ENCODE measurements around the gene COL4A4.

DNA sequence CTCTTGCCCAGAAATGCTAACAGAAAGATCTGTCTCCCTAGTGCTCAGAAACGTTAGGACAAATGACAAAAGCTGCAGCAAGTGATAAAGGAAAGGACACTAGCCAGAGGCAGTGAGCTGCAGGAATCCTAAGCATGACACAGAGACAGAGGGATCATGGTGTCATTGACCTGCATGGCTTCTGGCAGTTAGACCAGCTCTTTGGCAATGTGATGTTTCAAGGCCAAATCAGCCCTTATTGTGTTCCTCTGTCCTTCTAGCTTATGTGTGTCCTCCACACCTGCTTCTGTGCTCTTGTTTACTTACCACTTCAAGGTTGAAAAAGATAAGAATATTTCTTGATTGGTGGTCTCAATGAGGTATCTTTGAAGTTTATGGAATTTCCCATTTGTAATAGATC, 207.3 kb downstream of the COL4A4 start:
- TF ChIP-seq, protein P1, sequence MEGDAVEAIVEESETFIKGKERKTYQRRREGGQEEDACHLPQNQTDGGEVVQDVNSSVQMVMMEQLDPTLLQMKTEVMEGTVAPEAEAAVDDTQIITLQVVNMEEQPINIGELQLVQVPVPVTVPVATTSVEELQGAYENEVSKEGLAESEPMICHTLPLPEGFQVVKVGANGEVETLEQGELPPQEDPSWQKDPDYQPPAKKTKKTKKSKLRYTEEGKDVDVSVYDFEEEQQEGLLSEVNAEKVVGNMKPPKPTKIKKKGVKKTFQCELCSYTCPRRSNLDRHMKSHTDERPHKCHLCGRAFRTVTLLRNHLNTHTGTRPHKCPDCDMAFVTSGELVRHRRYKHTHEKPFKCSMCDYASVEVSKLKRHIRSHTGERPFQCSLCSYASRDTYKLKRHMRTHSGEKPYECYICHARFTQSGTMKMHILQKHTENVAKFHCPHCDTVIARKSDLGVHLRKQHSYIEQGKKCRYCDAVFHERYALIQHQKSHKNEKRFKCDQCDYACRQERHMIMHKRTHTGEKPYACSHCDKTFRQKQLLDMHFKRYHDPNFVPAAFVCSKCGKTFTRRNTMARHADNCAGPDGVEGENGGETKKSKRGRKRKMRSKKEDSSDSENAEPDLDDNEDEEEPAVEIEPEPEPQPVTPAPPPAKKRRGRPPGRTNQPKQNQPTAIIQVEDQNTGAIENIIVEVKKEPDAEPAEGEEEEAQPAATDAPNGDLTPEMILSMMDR (IDR thresholded peaks at IDR 0.05), result no peak
- TF ChIP-seq POLR2AphosphoS5 (IDR thresholded peaks at IDR 0.05) (no peak), POLR2A (IDR thresholded peaks at IDR 0.05) (no peak)

All from upper lobe of left lung (tissue), 4 donors.